Erythroblast (primary cell): ENCODE data around the gene ADAR.

Source experiments
- GATA1 ChIP-seq: IDR thresholded peaks from 2 replicates; pipeline ENCODE4 v1.6.1; 2011; ENCODE audit warnings: low read depth, mild to moderate bottlenecking, control low read depth, low read length, moderate library complexity
- POLR2A ChIP-seq: IDR thresholded peaks from 2 replicates; pipeline ENCODE4 v1.6.1; 2011; ENCODE audit warnings: mild to moderate bottlenecking, low read length

DNA sequence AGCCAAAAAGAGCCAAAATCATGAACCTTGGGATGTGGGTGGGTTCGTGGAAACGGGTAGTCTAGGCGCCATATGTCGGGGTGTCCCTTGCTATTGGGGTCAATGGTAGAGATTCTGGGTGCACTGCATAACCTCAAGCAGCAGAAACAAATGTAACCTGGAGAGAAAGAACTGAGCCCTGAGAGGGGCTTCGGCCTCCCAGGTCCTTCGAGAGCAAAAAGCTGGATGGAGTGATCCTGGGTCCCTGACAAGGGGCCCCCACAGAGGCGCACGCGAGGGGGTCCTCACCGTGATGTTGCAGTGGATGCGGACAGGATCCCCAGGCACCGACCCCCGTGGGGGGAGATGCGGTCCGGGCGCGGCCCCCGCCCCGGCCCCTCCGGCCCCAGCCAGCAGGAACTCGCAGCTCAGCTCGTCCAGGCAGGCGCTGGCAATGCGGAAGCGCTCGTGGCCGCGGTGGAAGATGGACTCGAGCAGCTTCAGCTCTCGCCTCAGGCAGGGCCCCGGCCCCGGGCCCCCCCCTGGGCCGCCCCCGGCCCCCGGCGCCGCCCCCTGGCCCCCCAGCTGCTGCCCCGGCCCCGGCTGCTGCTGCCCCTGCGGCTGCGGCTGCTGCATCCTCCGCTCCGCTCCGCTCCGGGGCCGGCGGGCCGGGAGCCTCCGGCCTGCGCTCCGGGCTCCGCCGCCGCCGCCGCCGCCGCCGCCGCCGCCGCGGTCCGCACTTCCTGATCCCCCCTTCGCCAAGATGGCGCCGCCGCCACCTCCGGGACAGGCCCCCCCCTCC, 49.9 kb downstream of the ADAR start, which contains the start of gene UBE2Q1:
- no peak for TF ChIP-seq POLR2A
- no peak for TF ChIP-seq GATA1
